GM10248 (cell line): ENCODE data around the gene OTULIN.

Experiments
- CTCF ChIA-PET: fragments of 300-600 bp; sonication (Branson Sonifier 250); formaldehyde crosslinking; extraction: SDS; loops from one replicate; lab custom pipeline; 2021; ENCODE audit warnings: antibody characterized with exemption; lab: Yijun Ruan, JAX
- POLR2A ChIA-PET: fragments of 350-650 bp; sonication (Branson Sonifier 250); formaldehyde crosslinking; extraction: SDS; loops from one replicate; lab custom pipeline; 2020; ENCODE audit warnings: antibody characterized with exemption; lab: Yijun Ruan, JAX
- DNase-seq: peaks from one replicate; pipeline ENCODE4 v3.0.0; 2012; ENCODE audit errors: extremely low spot score
- CTCF ChIP-seq: IDR thresholded peaks from 2 replicates; pipeline ENCODE4 v1.5.1; 2012; ENCODE audit warnings: mild to moderate bottlenecking, low read depth; ENCODE audit errors: extremely low read depth, missing control alignments, control extremely low read depth

Gene OTULIN

GRCh38 chr5:14664270-14665100 lies at the start of gene OTULIN:
TSS of gene OTULIN (plus strand) at chr5:14664718. CDS start at chr5:14664826, 108 bp downstream.
- DNase-seq: peak; percentile 97
- ChIA-PET CTCF (interaction anchor here (10.8 kb wide), 1 partner anchor 17 kb away, joined by 80 read pairs; no protein-coding TSS in a partner anchor), POLR2A (interaction anchor here (0.6 kb wide), 1 partner anchor 10 kb away, joined by 3 read pairs; no protein-coding TSS in a partner anchor)
- no peak for TF ChIP-seq CTCF

GRCh38 chr5:14615365-14615764 lies 49.2 kb upstream of the OTULIN start:
- POLR2A ChIA-PET: no interaction called here
- no peak for DNase-seq
- no peak for TF ChIP-seq CTCF
- CTCF ChIA-PET: interaction anchor here (1.5 kb wide), 1 partner anchor 13 kb away, joined by 3 read pairs; no protein-coding TSS in a partner anchor

GRCh38 chr5:14617441-14617840 lies 47.1 kb upstream of the OTULIN start:
- POLR2A ChIA-PET: no interaction called here
- no peak for DNase-seq
- no peak for TF ChIP-seq CTCF
- CTCF ChIA-PET: interaction anchor here (1.6 to 1.7 kb wide), 2 partner anchors 15 to 31 kb away, joined by 3 read pairs; no protein-coding TSS in a partner anchor

- CTCF ChIA-PET: no interaction called here
- TF ChIP-seq CTCF: no peak
- POLR2A ChIA-PET: no interaction called here
- DNase-seq: no peak
Measured at GRCh38 chr5:14627270-14627669, 37.2 kb upstream of the OTULIN start.

- DNase-seq: peak; percentile 41
- CTCF ChIA-PET: interaction anchor here (1.2 to 1.4 kb wide), 2 partner anchors 13 to 20 kb away, joined by 3 to 14 read pairs; no protein-coding TSS in a partner anchor
- POLR2A ChIA-PET: no interaction called here
Measured at GRCh38 chr5:14628346-14628745, 36.2 kb upstream of the OTULIN start.

More at GRCh38 chr5:14628346-14628745, 36.2 kb upstream of the OTULIN start:
- TF ChIP-seq CTCF: no peak
